GM21515 (cell line): ENCODE data around the gene NDUFS8.

Source experiments
- ATAC-seq: cut with Tn5 transposase; IDR thresholded peaks from one replicate; pipeline ENCODE4 v1.9.1; 2021; ENCODE audit not compliant: unreplicated experiment

NDUFS8 gene

GRCh38 chr11:68048681-68049508, 18.4 kb downstream of the NDUFS8 start:
- ATAC-seq: no peak

DNA sequence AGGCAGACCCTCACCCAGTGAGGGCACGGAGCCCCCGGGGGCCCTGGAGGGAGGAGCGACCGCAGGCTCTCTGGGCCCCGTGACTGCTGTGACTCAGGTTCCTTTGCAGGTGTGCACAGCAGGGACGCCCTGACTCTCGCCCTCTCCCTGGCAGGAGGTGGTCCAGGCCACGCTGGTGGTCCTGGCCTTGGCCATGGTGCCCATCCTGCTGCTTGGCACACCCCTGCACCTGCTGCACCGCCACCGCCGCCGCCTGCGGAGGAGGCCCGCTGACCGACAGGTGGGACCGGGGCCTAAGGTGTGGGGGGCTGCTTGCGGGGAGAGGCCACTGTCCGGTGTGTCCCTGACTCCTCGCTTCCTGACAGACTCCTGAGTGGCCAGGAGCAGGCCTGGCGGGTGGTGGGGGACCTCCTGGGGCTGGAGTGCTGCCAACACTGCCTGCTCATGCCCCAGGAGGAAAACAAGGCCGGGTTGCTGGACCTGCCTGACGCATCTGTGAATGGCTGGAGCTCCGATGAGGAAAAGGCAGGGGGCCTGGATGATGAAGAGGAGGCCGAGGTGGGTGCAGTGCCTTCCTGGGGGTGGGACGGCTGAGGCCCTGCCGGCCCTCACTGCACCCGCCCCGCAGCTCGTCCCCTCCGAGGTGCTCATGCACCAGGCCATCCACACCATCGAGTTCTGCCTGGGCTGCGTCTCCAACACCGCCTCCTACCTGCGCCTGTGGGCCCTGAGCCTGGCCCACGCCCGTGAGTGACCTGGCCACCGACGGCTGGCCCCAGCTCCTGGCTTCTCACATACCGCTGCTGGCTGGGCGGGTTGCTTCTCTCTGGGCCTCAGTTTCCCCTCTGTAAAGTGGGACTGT, 19.3 kb downstream of the NDUFS8 start:
- no peak for ATAC-seq

- ATAC-seq: no peak
Measured at GRCh38 chr11:68050371-68050841, 19.9 kb downstream of the NDUFS8 start.

DNA sequence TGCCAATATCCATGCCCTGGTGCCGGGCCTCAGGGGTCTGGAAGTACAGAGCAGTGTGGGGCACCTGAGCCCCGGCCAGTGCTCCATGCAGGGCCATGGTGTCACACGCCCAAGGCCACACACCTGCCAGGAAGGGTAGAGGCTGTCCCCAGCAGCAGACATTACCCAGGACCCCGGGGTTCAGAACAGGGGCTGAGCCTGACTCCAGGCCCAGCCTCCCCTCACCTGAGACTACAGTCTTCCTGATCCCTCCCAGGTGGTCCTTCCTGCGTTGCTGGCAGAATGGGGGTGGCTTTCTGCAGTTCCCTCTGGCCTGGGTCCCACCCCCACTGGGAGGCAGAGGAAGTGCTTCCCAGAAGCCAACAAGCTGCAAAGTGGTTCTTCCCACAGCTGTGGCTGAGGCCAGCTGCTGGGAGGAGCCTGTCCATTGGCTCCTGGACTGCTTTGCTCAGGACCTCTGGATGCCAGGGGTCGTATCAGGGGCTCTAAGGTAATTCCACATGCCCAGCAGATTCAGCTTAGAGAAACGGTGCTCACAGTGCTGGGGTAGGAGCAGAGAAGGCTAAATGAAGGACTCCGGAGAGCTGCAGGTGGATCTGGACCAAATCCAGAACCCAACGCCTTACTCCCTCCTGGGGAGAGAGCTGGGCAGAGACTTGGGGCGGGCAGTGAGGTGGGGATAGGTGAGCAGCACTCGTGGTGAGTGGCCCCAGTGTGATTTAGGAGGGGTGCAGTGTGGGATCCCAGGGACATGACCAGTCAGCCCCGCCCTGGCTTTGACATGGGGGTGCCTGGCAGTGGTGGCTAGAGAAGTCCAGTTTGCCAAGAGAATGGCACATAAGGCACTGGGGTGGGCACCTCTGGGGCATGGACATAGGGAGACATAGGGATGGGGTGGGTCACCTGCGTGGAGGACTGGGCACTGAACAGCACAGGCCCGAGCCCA, 21.0 kb downstream of the NDUFS8 start:
- no peak for ATAC-seq

GRCh38 chr11:68052137-68052873, 21.8 kb downstream of the NDUFS8 start:
- no peak for ATAC-seq

GRCh38 chr11:68053117-68053516, 22.6 kb downstream of the NDUFS8 start:
- ATAC-seq: no peak

DNA sequence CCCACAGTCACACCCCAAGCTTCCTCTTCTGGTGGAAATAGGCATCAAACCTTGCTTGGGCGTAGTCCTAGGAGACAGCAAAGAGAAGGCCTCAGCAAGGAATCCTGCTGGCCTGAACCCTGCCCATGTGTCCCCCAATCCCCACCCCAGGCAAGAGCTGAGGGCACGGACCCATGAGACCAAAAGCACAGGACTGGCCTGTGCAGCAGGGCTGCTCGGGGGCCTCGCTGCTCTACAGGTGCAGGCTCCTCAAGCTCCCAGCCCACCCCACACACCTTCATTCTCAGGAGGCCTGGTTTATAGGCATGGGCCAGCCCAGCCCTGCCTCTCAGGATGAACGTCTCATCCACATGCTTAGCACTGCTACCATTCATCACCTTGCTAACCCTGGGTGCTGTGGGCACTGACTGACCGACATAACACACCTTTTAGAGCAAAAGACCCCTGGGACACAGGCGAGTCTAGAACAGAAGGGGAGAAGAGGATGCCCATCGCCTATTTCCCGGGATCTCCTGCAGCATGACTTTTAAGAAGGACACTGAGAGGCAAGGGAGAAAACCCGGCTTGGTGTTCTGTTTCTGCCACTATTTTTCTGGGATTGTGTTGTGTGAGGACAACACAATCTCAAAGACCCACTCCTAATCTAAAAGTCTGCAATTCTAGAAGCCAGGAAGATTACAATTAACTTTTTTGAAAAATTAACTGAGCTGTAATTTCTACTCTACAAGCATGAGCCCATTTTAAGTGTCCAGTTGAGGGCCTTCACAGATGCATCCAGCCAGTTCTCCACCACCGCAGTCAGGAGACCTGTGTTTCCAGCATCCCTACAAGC, 23.7 kb downstream of the NDUFS8 start:
- no peak for ATAC-seq

DNA sequence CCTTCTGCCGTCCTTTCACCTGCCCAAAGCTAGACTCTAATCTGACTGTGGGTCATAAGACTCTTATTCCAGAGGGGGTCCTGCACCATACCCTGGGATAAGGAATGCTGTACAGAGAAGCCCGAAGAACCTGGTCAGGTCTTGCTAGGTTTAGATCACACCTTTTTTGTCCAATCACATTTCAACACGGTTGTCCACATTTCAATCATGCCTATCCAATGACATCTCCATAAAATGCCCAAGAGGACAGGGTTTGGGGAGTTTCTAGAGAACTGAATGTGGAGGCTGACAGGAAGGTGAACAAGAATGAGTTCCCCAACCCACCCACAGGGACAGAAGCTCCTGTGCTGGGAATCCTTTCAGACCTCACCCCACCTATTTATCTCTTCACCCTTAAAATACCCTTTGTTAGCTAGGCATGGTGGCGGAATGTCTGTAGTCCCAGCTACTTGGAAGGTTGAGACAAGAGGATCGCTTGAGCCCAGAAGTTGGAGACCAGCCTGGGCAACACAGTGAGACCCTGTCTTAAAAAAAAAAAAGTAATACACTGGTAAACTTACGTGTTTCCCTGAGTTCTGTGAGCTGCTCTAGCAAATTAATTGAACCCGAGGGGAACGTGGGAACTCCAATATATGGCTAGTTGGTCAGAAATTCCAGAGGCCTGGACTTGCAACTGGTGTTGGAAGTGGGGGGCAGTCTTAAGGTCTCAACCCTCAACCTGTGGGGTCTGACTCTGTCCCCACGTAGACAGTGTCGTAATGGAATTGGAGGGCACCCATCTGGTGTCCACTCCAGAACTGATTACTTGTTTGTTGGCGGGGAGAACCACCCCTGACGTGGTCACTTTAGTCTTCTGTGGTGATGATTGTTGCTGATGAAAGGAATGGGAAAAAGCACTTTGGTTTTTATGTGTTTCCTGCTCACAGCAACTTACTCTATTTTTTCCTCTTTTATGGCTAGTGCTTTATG, 26.1 kb downstream of the NDUFS8 start:
- ATAC-seq: no peak

DNA sequence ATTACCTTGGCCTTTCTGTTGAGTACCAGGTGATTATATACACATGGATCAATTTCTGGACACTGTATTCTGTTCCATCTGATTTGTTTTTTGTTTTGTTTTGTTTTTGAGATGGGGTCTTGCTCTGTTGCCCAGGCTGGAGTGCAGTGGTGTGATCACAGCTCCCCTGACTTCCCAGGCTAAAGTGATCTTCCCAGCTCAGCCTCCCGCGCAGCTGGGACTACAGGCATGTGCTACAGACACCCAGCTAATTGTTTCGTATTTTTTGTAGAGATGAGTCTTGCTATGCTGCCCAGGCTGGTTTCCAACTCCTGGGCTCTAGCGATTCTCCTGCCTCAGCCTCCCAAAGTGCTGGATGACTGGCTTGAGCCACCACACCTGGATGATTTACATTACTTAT, 27.3 kb downstream of the NDUFS8 start:
- no peak for ATAC-seq

DNA sequence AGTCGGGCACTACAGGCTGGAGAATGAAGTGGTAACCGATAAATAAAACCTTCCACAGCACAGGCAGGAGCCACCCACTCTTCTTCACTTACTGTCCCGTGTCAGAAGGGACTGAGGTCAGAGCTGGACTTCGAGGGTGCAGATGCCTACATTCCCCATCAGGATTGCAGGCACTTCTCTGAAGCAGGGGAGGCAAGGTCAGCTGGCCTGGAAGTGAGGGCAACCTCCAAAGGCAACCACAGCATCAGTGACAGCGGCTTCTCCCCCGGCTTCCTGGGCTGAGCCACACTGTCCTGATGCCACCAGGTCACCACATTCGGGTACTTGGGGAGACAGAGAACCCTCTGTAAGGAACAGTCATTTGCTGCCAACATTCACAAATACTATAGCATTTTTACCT, 31.0 kb downstream of the NDUFS8 start:
- no peak for ATAC-seq

DNA sequence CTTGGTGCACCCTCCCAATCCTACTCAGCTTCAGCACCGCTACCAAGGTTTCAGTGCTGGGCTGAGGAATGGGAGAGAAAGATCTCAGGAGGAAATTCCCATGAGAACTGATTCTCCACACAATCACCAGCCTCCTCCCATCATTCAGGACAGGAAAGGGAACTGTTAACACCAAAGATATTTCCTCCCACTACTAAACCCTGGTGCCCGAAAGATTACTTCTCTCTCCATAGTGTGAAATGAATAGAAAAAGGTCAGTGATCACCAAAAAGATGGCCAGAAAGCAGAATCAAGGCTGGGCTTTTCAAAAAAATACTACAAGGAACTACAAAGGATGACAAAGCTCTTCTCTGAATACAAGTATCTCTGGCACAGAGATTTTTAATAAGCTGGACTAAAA, 34.4 kb downstream of the NDUFS8 start:
- ATAC-seq: no peak

DNA sequence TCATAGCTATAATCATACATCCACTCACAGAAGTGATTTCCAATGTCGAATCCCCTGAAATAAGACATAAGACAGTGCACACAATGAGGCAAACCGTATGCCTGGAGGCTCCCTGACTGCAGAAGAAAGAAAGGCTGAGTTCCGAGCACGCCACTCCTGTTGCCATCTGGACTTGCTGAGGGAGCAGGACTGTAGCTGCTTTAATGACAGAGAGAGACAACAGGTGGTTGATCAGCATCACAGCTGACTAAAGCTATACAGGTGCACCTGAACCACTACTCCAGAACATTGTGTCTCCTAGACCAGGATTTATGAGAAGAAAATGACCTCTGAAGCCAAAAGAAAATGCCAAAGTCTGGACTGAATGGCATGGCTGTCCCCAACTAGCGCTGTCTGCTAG, 35.4 kb downstream of the NDUFS8 start:
- no peak for ATAC-seq

DNA sequence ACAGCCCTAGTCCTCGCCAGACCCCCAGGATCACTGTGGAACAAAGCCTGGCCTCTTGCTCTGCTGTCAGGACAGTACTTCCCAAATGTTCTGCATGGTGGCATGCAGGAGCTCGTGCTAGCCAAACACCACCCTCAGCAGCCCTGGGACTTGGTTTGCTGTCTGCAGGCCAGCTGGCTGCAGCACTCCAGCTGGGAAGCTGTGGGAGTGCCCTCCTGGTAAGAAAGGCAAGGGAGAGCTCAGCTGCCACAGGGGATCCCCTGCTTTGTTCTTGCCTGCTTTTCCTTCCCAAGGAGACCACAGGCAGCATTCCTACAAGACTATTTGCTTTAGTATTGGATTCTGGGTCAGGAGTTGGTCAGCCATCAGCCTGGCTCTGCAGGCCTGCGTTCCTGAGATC, 36.3 kb downstream of the NDUFS8 start:
- no peak for ATAC-seq

DNA sequence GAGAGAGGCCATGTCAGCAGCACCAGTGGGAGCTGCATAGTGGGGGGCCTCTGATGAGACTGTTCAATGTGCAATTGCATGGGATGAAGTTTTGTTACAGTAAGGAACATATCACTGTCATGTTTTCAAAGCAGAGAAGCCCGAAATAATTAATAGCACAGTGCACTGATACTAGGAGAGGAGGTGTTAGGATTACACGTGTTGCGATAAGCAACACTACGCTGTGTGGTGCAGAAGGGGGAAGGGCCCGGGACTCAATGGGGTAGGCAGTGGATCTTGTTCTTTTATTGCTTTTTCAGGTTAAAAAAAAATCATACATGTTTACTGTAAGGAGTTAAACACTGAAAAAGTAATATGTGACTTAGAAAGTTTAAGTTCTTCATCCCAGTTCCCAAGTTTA, 37.5 kb downstream of the NDUFS8 start:
- no peak for ATAC-seq

DNA sequence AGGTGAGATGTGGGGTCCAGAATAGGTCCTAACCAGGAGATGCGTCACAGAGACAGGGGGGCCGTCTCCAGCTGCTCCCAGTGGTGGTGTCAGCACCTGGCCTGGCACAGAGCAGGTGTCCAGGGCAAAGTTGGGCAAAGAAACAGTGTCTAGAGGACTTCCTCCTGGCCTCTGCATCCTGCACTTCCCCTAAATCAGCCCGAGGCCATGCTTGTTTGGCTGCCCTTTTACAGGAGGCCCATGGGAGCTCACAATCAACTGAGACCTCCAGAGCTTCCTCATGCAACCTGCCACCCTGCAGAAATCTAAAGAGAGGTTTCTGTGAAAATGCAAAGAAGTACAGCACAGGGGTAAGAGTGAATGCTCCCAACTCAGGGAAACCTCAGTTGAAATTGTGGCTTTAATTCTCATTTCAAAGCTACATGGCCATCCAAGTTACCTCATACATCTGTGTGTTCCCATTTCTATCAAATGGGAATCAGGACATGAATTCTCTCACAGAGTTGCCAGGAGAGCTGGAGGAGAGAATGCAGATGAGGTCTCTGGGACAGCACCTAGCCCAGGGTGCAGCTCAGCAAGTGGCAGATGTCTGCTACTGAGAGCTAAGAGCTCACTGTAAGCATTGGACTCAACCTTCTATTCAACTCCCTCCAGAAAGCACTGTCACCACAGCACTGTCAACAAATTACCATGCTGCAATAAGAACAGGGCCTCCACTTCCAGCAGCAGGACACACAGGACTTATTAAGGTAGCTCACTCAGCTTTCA, 41.0 kb downstream of the NDUFS8 start:
- ATAC-seq: no peak

GRCh38 chr11:68074584-68075352, 44.3 kb downstream of the NDUFS8 start:
- ATAC-seq: no peak
